HG02970 (cell line): ENCODE data around the gene TRIM29.

Source experiments
- ATAC-seq: cut with Tn5 transposase; IDR thresholded peaks from one replicate; pipeline ENCODE4 v1.9.1; 2021; ENCODE audit warnings: mild to moderate bottlenecking, moderate library complexity, moderate number of reproducible peaks; ENCODE audit not compliant: unreplicated experiment, low FRiP score

Gene TRIM29

GRCh38 chr11:120102864-120103122 lies 35.1 kb downstream of the TRIM29 start:
- ATAC-seq = no peak

GRCh38 chr11:120102050-120102863 lies 35.7 kb downstream of the TRIM29 start:
- no peak for ATAC-seq

GRCh38 chr11:120098503-120099020 lies 39.4 kb downstream of the TRIM29 start:
- ATAC-seq = no peak

DNA sequence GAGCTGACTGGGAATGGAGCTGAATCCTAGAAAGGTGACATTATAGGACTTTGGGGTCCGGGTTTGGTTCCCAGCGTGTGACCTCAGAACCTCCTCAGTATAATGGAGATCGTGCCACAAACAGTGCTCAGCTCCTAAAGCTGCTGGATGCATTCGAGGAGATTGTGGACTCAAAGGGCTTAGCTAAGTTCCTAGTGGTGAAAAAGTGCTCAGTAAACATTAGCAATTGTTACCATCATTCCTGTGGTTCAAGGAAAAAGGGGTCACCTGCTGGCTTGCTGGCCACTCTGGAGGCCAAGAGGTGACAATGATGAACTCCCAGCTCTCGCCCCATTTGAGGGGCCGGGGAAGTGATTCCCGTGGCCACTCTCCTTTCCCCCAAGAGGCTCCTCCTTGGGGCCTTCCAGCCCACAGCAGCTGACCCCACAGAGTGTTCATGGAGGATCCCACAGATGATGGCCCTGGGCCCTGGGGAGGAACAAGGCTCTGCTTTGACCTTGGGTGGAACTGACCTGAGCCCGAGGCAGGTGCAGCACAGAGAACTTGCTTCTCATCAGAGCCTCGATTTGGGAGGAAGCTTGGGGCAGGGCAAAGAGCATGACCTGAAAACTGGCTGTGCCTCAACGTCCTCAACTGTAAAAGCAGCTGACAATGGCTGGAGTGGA lies 40.1 kb downstream of the TRIM29 start:
- ATAC-seq = no peak

GRCh38 chr11:120096369-120097191 lies 41.3 kb downstream of the TRIM29 start:
- no peak for ATAC-seq

DNA sequence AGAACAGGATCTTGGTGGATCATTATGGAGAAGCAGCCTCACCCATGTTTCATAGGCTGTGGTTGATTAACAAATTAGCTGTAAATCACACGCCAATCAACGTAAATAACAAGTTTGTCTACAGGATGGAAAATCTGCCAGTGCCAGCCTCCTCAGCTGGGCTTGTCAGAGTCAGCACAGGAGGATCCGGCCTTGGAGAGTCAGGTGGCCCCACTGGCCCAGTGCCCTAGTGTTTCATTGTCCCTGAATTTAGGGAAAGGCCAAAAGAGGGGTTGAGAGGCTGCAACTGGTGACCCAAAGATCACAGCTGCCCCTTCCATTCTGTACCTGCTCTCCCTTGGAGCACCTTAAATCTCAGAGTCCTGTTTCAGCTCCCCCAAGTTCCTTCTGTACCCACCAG lies 42.4 kb downstream of the TRIM29 start:
- no peak for ATAC-seq

DNA sequence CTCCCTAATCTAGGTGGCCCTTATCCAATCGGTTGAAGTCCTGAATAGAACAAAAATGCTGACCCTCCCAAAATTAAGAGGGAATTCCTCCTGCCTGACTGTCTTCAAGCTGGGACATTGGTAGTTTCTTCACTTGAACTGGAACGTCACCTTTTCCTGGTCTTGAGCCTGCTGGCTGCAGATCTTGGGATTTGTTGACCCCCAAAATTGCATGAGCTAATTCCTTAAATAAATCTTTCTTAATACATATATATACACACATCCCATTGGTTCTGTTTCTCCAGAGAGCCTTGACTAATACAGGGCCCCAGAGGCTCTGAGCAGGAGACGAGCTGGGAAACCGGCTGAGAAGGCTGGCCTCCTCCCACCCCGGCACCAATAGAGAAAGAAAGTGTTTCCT lies 46.2 kb downstream of the TRIM29 start:
- no peak for ATAC-seq

GRCh38 chr11:120091121-120091520 lies 46.8 kb downstream of the TRIM29 start:
- ATAC-seq = no peak

DNA sequence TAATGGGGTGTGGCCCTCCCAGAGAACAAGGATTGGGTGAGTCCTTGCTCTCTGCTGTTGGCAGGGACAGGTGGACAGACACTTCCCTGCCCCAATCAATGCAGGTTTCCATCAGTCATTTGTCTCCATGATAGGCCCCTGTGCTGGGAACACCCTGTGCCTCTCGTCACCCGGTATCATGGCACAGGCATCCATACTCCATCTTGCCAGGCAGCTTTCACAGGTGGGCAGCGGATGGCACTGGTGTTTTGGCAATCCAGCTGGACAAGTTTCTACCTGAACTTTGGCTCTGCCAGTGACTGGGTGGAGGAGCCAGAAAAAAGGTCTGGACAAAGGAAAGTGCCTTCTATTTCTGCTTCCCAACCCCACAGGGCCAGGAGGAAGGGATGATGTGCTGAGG lies 47.5 kb downstream of the TRIM29 start:
- ATAC-seq = no peak

DNA sequence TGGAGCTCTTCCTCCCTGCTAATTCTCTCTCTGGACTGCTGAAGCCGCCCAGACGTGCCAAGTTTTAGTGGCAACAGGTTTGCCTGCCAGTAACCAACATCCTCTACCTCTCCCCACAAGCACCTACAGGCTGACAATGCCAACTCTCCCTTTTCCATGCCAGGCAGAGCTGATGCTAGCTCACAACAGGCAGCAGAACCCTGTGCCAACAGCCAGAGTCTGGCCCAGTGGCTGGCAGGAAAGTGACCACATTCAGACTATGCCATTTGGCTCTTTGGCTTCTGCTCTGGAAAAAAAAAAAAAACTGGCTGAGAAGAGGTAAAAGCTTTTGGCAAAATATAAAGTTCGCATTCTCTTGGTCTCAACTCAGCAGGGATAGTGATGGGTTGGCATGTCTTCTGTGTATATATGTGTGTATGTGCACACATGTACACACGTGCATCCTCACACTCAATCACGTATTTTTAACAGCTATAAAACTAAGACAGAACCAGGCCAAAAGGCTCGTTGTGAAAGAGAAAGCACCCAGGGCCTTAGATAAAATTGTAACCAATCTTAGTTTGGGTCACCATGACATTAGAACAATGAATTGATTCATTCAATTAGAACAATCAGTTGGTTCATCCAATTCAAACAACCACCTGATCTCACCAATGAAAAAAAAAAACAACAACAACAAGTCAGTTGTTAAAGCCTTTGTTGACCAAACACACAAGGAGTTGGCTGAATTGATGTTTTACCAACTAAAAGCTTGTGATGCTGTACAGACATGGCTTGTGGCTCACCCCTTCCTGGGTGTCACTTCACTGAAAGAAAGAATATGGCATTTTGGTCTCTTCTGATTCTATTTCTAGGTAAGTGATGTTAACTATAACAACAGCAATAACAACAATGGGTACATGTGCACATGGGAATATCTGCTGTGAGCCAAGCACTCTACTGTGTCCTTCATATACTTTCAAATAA lies 48.6 kb downstream of the TRIM29 start:
- ATAC-seq = no peak

GRCh38 chr11:120088056-120088455 lies 49.9 kb downstream of the TRIM29 start:
- ATAC-seq = no peak

DNA sequence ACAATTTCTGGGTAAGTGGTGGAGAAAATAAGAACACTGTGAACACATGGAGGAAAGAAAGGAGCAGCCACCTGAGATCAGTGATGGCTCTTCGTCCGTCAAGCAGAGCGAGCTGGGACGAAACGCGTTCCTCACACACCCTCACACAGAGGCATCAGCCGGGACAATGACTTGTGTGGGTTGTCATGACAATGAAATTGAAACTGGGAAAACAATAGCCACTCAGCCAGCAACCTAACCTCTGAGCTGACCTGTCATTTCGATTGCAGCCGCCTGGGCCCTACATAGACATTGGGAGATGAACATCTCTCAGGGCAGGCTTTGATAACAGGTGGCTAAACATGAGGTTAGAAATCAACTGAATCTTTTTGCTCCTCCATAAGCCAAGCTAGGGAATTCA lies 51.3 kb downstream of the TRIM29 start:
- no peak for ATAC-seq

DNA sequence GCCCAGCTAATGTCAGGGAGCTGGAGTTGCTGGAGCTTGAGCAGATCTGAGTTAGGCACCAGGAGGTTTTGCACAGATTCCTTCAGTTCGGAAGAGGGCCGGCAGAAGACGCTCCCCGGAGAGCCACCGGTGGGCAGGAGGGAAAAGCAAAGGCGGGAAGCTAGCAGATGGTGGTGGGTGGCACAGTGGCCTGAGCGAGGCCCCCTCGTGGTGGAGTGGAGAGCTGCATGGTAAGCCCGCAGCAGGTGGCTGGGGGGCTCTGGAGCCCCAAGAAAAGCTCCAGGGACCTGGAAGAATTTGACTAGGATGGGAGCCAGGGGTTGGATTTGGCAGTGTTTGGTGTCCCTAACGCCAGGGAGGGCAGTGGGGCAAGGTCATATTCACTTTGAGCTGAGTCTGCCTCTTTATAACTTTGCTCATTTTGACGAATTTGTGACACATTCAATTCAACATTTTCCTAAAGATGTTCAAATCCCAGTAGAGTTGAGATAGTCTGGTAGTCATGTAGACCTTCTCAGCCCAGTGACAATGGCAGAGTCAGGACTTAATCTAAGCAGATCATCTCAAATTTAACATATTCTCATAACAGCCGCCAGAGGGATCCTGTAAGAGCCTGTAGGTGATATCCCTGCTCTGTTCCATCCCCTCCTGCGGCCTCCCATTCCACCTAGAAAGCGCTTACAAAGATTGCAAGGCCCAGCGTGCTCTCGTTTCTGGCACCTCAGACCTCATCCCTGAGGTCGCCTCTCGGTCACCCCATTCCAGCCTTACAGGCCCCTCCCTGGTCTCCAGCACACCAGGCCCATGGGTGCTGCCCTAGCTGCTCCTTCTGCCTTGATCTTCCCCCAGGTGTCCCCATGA lies 57.9 kb downstream of the TRIM29 start:
- ATAC-seq = no peak

- ATAC-seq = no peak
Observed at GRCh38 chr11:120078397-120078796, 59.5 kb downstream of the TRIM29 start.

DNA sequence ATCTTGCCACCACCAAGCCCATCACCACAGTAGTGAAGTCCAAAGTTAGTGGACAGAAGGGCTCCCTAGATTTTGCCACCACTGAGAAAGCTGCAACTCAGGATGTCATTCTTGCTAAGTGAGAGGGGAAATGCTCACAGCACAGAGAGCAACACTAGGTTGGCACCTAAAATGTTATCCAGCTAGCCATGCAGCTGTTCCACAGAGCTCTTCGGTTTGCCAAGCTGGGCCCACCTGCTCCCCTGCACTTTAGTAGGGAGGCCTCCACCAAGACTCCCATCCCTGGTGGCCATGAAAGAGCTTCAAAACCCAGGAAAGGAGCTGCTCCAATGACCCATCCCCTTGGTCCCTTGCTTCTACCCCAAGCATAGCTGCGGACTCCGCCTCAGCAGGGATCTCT lies 63.8 kb downstream of the TRIM29 start:
- ATAC-seq = no peak

- ATAC-seq = no peak
Observed at GRCh38 chr11:120073196-120073595, 64.7 kb downstream of the TRIM29 start.

DNA sequence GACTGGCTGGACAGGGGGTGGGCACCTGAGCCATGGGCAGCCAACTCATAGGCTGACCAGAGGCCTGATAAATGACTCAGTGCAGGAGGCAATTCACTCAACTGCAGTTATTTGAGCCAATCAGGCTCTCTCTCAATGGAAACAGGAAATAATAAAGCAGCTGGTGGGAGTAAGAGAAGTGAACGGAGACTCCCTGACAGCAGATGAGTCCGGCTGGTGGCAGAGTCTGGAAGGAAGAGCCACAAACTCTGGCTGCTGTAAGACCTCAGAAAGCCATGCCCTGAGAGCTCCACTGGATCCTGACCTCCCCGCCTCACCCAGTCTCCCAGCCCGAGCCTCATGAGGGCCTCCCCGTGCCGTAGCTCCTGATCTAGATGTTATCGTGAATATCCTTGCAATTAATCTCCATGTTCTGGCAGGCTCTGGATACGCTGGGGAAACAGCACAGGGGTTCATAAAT lies 69.8 kb downstream of the TRIM29 start:
- no peak for ATAC-seq

GRCh38 chr11:120067438-120068113 lies 70.3 kb downstream of the TRIM29 start:
- no peak for ATAC-seq
